Neuronal stem cell (in vitro differentiated cells): ENCODE data around the gene AGAP1.

ENCODE experiments used
- DNase-seq: peaks from one replicate; pipeline ENCODE4 v3.0.0-alpha.2; 2013; ENCODE audit warnings: low spot score
- H2AFZ ChIP-seq: one replicate; pipeline ENCODE4 v1.6.1; 2013; ENCODE audit warnings: mild to moderate bottlenecking, low read length, inconsistent platforms
- H2AK5ac ChIP-seq: 2 replicates; pipeline ENCODE4 v1.6.1; 2013; ENCODE audit warnings: low read depth, mild to moderate bottlenecking, inconsistent platforms, low read length, moderate library complexity, mixed read lengths
- H2BK120ac ChIP-seq: 2 replicates; pipeline ENCODE4 v1.6.1; 2013; ENCODE audit warnings: low read depth, mild to moderate bottlenecking, inconsistent platforms, low read length, moderate library complexity, mixed read lengths
- H2BK12ac ChIP-seq: one replicate; pipeline ENCODE4 v1.6.1; 2013; ENCODE audit warnings: low read length, inconsistent platforms
- H2BK15ac ChIP-seq: 2 replicates; pipeline ENCODE4 v1.6.1; 2013; ENCODE audit warnings: mild to moderate bottlenecking, low read length, inconsistent platforms, mixed read lengths
- H2BK5ac ChIP-seq: one replicate; pipeline ENCODE4 v1.6.1; 2013; ENCODE audit warnings: inconsistent platforms, mild to moderate bottlenecking, low read length, moderate library complexity
- H3K14ac ChIP-seq: one replicate; pipeline ENCODE4 v1.6.1; 2013; ENCODE audit warnings: low read length, inconsistent platforms
- H3K18ac ChIP-seq: 2 replicates; pipeline ENCODE4 v1.6.1; 2013; ENCODE audit warnings: low read length, inconsistent platforms
- H3K23ac ChIP-seq: 2 replicates; pipeline ENCODE4 v1.6.1; 2013; ENCODE audit warnings: low read depth, mild to moderate bottlenecking, mixed read lengths, low read length, inconsistent platforms; ENCODE audit not compliant: poor library complexity
- H3K27ac ChIP-seq: replicated peaks from 3 replicates; pipeline ENCODE4 v1.5.1; 2013; ENCODE audit warnings: low read length, inconsistent platforms
- H3K27me3 ChIP-seq, 3 experiments: 2 replicates each; pipeline ENCODE4 v1.6.1; 2013; ENCODE audit warnings: low read length in 3 of 3, mild to moderate bottlenecking in 2 of 3, inconsistent platforms in 1 of 3, low read depth in 1 of 3, mixed read lengths in 1 of 3, moderate library complexity in 1 of 3; ENCODE audit not compliant: control insufficient read depth in 3 of 3, insufficient read depth in 3 of 3
- H3K36me3 ChIP-seq, 2 donors: replicated peaks in 1 of 2; 2 replicates each; pipeline ENCODE4 v1.6.1; 2013; ENCODE audit warnings: low read length in 2 of 2; ENCODE audit not compliant: control insufficient read depth in 2 of 2, insufficient read depth in 2 of 2
- H3K4ac ChIP-seq: 2 replicates; pipeline ENCODE4 v1.6.1; 2013; ENCODE audit warnings: inconsistent platforms, mild to moderate bottlenecking, low read length, moderate library complexity
- H3K4me1 ChIP-seq, 2 donors: 1 replicate in 1 of 2; 2 replicates in 1 of 2; pipeline ENCODE4 v1.6.1; 2013; ENCODE audit warnings: low read length in 2 of 2, low read depth in 1 of 2; ENCODE audit not compliant: control insufficient read depth in 2 of 2, insufficient read depth in 1 of 2
- H3K4me2 ChIP-seq: one replicate; pipeline ENCODE4 v1.6.1; 2013; ENCODE audit warnings: mild to moderate bottlenecking, low read length, inconsistent platforms; ENCODE audit not compliant: insufficient read depth, poor library complexity, severe bottlenecking
- H3K4me3 ChIP-seq, 2 donors: 2 replicates each; pipeline ENCODE4 v1.5.1; 2013; ENCODE audit warnings: low read length in 2 of 2, mild to moderate bottlenecking in 2 of 2, inconsistent platforms in 1 of 2, moderate library complexity in 1 of 2
- H3K79me1 ChIP-seq: one replicate; pipeline ENCODE4 v1.6.1; 2013; ENCODE audit warnings: low read depth, mild to moderate bottlenecking, inconsistent platforms, low read length, moderate library complexity
- H3K9ac ChIP-seq: one replicate; pipeline ENCODE4 v1.6.1; 2013; ENCODE audit warnings: mild to moderate bottlenecking, low read depth, low read length, inconsistent platforms; ENCODE audit not compliant: poor library complexity
- H3K9me3 ChIP-seq, 2 donors: replicated peaks in 1 of 2; 2 replicates each; pipeline versions ENCODE3 to v1.6.1; 2013; ENCODE audit warnings: low read length in 2 of 2, mild to moderate bottlenecking in 2 of 2, inconsistent platforms in 1 of 2, low read depth in 1 of 2, mixed read lengths in 1 of 2, moderate library complexity in 1 of 2; ENCODE audit not compliant: control insufficient read depth in 2 of 2, insufficient read depth in 1 of 2
- H4K8ac ChIP-seq: one replicate; pipeline ENCODE4 v1.6.1; 2013; ENCODE audit warnings: low read depth, mild to moderate bottlenecking, inconsistent platforms, low read length, moderate library complexity
- H4K91ac ChIP-seq: one replicate; pipeline ENCODE4 v1.6.1; 2013; ENCODE audit warnings: low read length, low read depth, mild to moderate bottlenecking, inconsistent platforms; ENCODE audit not compliant: poor library complexity
- WGBS, 2 donors: extraction: QIAGEN DNeasy Blood & Tissue Kit; methylation state at CpG; one replicate each; pipeline ENCODE4 v1.1.7; 2013; ENCODE audit warnings: missing lambda C conversion rate in 2 of 2, mixed read lengths in 1 of 2; ENCODE audit not compliant: insufficient read length in 2 of 2, insufficient replicate concordance in 1 of 2; ENCODE audit errors: extremely low coverage in 2 of 2; 5-methylcytosine and 5-hydroxymethylcytosine counted together

AGAP1 gene

DNA sequence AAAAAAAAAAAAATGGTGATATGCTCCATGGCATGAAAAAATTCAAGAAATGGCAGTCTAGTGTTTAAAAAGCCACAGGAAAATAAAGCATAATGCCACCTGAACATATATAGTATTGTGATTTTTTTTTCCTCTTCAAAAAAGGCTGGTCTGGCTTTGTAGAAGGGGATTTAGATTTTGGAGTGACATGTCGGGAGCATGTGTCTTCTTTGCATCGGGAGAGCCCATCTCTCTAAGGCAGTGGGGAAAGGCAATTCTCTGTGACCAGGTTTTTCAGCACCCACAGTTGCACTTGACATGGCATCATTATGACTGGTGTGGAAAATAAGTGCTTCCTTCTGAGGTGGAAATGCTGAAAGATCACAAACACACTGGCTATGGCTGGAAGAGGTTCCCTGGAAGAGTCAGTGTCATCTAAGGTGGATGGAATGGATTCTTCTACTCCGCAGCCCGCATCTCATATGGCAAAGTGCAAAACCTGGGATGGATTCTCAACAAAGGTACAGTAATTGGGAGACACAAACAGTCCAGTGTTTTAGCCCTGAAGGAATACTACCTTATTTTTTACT is 172.5 kb downstream of the AGAP1 start:
- peak overlapping the region; percentile 26 to 41 for H3K4me3 ChIP-seq
- no peak overlapping the region for H4K91ac ChIP-seq
- peak; percentile 88 for DNase-seq
- H3K4me2 ChIP-seq = peak overlapping the region; percentile 28
- no peak overlapping the region for H2AK5ac ChIP-seq
- H3K27me3 ChIP-seq = peaks cover 0 to 4% (median 0%) of the 10 kb centered on the region in 3 experiments
- peak overlapping the region; percentile 78 for H3K9ac ChIP-seq
- no peak overlapping the region for H2BK15ac ChIP-seq
- H3K9me3 ChIP-seq = no peaks in the 10 kb centered on the region
- H3K79me1 ChIP-seq = peaks cover 10% of the 10 kb centered on the region
- no peak overlapping the region for H2BK120ac ChIP-seq
- no peak overlapping the region for H3K27ac ChIP-seq
- H3K18ac ChIP-seq = no peak overlapping the region
- no peak overlapping the region for H2BK12ac ChIP-seq
- H3K4ac ChIP-seq = no peak overlapping the region
- H3K23ac ChIP-seq = no peak overlapping the region
- no CpG with 5 or more reads among the region's 4 CpGs for WGBS, 2 donors
- peaks cover 0 to under 1% of the 10 kb centered on the region in 2 donors for H3K36me3 ChIP-seq
- no peak overlapping the region for H2BK5ac ChIP-seq
- peaks cover 14 to 29% of the 10 kb centered on the region in 2 donors for H3K4me1 ChIP-seq
- no peak overlapping the region for H3K14ac ChIP-seq
- H4K8ac ChIP-seq = no peak overlapping the region
- peak overlapping the region; percentile 36 for H2AFZ ChIP-seq

DNA sequence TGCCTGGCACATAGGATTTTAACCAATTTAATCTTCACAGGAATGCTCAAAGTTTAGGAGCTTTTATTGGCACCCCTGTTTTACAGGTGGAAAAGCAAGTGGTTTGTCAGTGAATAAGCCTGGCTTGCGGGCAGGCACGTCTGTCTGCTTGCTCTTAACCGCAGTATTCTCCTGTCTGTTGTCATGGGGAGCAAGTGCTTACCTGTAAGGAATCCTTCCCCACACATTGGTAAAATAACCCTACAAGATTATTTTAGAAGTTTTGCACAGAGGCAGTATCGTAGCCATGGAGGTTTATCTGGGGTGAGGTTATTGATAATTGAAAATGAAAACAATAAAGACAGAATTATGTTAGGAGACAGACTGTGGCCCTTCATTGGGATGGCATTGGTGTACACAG is 174.9 kb downstream of the AGAP1 start:
- Histone ChIP-seq H2BK5ac (no peak overlapping the region), H2AK5ac (no peak overlapping the region), H4K91ac (no peak overlapping the region), H3K27ac (no peak overlapping the region), H3K23ac (no peak overlapping the region), H3K79me1 (peaks cover 6% of the 10 kb centered on the region), H3K4ac (no peak overlapping the region), H3K18ac (no peak overlapping the region), H2AFZ (no peak overlapping the region), H3K9me3 (no peaks in the 10 kb centered on the region), H4K8ac (no peak overlapping the region), H2BK120ac (no peak overlapping the region), H3K14ac (no peak overlapping the region), H3K9ac (no peak overlapping the region), H3K27me3 (peaks cover 0 to 6% (median 0%) of the 10 kb centered on the region in 3 experiments), H3K4me3 (peak overlapping the region in 1 of 2 donors; percentile 39), H3K4me1 (peaks cover 12 to 33% of the 10 kb centered on the region in 2 donors), H2BK15ac (no peak overlapping the region), H3K36me3 (peaks cover 0 to 17% of the 10 kb centered on the region in 2 donors), H2BK12ac (no peak overlapping the region), H3K4me2 (peak overlapping the region; percentile 23)
- no CpG with 5 or more reads among the region's 4 CpGs for WGBS, 2 donors
- DNase-seq = no peak

- no peak overlapping the region for H3K4ac ChIP-seq
- H4K8ac ChIP-seq = no peak overlapping the region
- H3K9me3 ChIP-seq = no peaks in the 10 kb centered on the region
- H2BK120ac ChIP-seq = no peak overlapping the region
- peak overlapping the region; percentile 68 for H3K9ac ChIP-seq
- no peak overlapping the region for H2BK5ac ChIP-seq
- H3K4me3 ChIP-seq = peak overlapping the region; percentile 60 to 89
- no peak overlapping the region for H3K23ac ChIP-seq
- peak overlapping the region; percentile 66 for H2AFZ ChIP-seq
- no peak overlapping the region for H3K14ac ChIP-seq
- peak overlapping the region; percentile 96 for H3K4me2 ChIP-seq
- H3K27ac ChIP-seq = no peak overlapping the region
- H4K91ac ChIP-seq = no peak overlapping the region
- H2AK5ac ChIP-seq = no peak overlapping the region
- H2BK15ac ChIP-seq = no peak overlapping the region
- WGBS, 2 donors = no CpG with 5 or more reads among the region's 77 CpGs
- H3K4me1 ChIP-seq = peaks cover 12 to 30% of the 10 kb centered on the region in 2 donors
- peaks cover 6% of the 10 kb centered on the region for H3K79me1 ChIP-seq
- peak overlapping the region; percentile 58 for H3K18ac ChIP-seq
- H3K36me3 ChIP-seq = peaks cover 0 to 22% of the 10 kb centered on the region in 2 donors
- H2BK12ac ChIP-seq = no peak overlapping the region
- DNase-seq = peak; percentile 86
- H3K27me3 ChIP-seq = peaks cover 0 to 6% (median 0%) of the 10 kb centered on the region in 3 experiments
These were observed 175.5 kb downstream of the AGAP1 start for GRCh38 chr2:235669269-235669831.
